Amniotic stem cell (primary cell): Measurements from ENCODE around the gene IFITM5.
"Not testable (repeated sequence)": the region's sequence is repeated elsewhere in the genome, so short reads cannot be mapped to it uniquely, and the experiment has no call there.

Experiments used
- DNase-seq: peaks from one replicate; lab custom pipeline; 2025; lab: John Stamatoyannopoulos, UW

The IFITM5 gene

DNA sequence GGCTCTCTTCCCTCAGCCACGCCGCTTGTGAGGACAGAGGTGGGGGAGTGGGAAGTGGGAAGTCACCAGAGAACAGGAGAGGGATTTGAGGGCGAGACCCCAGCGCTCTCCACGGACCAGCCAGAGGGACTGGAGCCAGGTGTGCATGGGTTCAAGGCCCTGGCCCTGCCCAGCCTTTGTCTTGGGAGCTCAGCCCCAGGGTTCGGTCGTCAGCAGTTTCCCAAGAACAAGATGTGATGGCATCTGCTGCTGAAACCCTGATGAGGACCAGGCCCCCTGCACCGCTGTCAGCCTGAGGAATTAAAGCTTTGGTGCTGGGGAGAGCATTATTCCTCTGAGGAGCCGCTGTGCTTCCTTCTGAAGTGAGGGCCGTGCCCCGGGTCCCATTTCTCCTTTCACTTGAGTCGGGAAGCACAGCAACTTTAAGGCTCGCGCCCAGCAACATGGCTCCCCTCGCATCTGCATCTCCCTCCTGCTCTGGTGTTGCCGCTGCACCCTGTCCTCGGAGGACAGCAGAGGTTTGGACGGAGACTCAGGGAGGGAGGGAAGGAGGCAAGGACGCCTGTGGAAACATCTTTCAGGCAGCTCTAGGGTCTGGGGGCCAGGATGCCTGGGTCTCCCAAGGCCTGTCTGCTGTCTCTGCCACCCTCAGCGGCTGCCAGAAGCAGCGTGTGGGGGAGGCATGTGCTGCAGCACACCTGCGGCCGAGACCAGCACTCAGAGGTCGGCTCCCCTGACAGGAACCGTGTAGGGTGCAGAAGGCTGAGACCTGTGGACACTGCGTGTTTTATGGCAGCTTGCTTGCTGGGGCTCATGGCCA is 3.8 kb downstream of the IFITM5 start:
- DNase-seq = no peak

DNA sequence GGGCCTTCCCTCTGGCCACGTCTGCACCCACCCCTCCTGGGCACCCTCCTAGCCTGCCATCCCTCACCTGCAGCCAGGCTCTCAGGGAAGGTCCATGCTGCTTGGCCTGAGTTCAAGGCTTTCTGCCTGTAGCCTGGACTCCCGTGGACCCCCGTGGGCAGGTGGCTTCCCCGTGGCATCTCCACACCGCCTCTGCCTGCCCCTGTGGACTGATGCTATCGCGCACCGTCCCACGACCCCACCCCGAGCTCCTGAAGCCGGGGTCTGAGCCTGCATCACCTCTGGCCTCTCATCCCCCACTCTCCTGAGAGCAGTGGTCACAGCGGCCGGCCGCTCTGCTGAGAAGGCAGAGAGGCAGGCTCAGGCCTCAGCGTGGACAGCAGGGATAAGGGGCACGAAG is 4.5 kb downstream of the IFITM5 start:
- DNase-seq = no peak

DNA sequence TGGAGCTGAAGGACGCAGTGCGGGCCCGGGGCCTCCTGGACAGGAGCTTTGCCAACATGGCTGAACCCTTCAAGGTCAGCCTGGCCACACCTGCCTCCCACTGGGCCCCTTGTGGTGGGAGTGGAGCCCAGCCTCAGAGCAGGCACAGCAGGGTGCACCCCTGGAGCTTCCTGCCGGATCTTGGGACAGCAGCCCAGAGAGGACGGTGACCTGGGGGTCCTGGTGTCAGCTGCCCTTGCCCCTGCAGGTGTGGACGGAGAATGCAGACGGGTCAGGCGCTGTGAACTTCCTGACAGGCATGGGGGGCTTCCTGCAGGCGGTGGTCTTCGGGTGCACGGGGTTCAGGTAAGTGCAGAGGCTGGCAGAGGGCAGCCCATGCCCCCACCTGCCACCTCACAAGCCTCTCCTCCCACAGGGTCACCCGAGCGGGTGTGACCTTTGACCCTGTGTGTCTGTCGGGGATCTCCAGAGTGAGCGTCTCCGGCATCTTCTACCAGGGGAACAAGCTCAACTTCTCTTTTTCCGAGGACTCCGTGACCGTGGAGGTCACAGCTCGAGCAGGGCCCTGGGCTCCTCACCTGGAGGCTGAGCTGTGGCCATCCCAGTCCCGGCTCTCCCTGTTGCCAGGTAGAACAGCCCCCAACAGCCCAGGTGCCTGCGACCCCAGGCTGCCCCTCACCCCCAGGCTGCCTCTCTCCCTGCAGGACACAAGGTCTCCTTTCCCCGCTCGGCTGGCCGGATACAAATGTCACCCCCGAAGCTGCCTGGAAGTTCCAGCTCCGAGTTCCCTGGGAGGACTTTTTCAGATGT is 5.3 kb downstream of the IFITM5 start:
- DNase-seq = no peak

DNA sequence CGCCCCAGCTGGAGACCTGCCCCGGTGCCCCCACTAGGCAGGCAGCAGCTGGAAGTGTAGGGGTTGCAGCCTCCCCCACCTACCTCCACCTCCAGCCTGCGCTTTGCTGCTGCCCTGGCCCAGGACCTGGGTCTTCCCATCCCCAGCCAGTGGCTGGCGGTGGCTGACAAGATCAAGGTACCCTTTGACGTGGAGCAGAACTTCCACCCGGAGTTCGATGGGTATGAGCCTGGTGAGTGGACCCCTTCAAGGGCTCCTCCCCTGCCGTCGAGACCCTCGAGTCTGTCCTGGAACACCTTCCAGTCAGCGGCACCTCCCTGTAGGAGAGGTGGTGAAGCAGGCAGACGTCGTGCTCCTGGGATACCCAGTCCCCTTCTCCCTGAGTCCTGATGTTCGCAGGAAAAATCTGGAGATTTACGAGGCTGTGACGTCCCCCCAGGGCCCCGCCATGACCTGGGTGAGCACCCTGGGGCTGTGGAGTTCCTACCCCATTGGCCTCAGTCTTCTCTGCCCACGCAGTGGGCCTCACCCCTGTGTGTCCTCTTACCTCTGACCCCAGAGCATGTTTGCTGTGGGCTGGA is 6.0 kb downstream of the IFITM5 start:
- no peak for DNase-seq

DNA sequence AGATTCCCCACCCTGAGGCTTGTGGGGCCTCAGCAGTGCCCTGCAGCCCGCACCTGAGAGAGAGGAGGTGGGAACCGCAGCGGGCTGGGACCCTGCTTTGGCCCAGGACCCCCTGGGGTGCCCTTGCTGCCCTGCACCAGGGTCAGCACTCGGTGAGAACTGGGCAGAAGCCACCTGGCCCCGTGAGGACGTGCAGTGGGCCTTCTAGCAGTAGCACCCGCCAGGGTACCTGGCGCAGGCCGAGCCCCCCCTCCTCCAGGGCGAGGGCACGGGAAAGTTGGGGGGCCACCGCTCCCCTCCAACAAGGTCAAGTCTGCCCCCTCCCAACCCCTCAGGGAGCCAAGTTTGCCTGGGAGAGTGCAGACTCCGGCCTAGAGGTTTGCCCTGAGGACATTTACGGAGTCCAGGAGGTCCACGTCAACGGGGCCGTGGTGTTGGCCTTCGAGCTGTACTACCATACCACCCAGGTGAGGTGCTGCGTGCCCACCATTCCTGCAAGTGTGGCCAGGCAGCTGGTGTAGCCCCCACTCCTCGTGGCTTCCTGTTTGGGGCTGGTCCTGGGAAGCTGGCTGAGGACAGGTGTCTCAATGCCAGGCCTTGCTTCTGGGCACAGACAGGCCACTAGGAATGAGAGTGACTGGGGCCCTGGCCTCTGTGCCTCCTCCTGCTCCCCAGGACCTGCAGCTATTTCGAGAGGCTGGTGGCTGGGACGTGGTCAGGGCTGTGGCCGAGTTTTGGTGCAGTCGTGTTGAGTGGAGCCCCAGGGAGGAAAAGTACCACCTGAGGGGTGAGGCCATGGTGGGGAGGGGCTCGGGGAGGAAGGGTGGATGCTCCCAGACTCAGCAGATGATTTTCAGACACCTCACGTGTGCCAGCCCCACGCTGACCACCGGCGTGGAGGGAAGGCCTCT is 6.9 kb downstream of the IFITM5 start:
- no peak for DNase-seq

DNA sequence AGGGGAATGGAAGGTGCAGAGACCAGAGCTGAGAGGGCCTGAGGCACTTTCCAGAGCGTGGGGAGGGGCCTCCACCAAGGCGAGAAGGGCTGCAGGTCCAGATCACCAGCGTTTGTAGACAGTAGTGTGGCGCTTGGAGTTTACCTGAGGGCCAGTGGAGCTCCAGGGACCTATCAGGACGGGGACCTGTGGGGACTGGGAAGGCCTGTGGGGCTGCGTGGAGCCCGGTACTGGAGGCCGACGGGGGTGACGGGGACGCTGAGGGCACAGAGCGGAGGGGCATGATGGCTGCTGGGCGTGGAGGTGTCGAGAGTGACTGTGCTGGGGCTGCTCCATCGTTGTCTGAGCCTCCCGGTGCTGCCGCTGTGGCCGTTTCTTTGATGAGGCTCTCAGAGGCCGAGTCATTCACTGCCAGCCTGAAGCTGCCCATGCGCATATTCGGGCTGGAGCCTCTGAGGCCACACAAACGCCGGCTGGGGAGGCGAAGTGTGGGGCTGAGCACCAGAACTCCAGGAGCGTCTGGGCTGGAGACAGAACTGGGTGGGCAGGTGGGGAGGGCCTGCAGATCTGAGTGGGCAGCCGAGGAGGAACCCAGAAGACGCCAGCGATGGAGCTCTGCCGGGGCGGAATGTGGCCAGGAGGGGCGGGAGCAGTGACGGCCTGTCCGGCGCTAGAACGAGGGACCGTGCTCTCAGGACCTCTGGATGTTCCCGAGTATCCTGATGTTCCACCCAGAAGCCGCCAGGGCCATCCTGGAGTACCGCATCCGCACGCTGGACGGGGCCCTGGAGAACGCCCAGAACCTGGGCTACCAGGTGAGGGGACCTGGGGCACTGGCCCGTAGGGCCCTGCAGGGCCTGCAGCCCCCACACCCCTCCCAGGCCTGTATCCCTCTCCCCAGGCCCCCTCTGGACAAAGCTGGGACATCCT is 7.8 kb downstream of the IFITM5 start:
- DNase-seq = no peak

DNA sequence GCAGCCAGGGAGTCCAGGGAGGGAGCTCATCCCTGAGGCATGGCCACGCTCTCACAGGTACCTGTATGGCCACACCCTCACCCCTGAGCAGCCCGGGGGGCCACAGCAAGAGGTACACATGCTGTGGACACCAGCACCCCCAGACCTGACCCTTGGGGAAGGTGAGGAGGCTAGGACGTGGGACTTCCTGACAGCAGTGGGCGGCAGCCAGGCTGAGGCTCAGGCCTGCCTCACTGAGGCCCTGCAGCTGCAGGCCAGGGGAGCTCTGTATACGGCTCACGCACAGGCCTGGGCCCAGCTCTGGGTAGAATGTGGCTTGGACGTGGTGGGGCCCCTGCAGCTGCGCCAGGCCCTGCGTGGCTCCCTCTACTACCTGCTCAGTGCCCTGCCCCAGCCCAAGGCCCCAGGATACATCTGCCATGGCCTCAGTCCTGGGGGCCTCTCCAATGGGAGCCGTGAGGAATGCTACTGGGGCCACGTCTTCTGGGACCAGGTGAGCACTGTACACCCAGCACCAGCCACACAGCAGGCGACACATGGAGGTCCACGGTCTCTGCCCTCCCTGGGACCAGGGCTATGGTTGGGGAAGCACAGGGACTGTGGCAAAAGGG is 8.6 kb downstream of the IFITM5 start:
- no peak for DNase-seq

DNA sequence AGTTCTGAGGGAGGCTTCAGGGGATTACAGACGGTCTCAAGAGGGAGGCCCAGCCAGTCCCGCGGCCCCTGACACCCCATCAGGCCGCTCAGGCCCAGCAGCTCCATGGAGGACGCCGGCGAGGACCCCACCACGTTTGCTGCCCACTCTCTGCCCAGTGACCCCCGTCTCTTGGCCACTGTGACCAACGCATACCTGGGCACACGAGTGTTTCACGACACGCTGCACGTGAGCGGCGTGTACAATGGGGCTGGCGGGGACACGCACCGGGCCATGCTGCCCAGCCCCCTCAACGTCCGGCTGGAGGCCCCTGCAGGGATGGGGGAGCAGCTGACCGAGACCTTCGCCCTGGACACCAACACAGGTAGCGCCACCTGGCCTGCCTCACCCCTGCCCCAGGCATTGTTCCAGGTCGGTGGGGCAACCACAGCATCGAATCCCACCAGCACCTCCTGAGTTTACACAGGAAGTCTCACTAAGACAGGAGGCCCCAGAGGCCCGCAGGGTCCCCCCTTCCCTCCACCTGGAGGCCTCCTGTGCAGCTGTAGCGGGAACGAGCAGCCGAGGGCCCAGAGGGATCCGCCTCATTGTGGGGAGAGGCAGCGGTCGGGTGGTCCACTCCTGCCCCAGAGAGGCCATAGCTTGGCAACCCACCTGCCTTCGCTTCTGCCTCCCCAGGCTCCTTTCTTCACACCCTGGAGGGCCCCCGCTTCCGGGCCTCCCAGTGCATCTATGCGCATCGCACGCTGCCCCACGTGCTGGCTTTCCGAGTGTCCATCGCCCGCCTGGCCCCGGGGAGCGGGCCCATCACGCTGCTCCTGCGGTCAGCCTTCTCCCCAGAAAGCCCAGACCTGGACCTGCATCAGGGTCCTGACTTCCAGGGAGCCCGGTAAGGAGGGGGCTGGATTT is 9.4 kb downstream of the IFITM5 start:
- DNase-seq = no peak

DNA sequence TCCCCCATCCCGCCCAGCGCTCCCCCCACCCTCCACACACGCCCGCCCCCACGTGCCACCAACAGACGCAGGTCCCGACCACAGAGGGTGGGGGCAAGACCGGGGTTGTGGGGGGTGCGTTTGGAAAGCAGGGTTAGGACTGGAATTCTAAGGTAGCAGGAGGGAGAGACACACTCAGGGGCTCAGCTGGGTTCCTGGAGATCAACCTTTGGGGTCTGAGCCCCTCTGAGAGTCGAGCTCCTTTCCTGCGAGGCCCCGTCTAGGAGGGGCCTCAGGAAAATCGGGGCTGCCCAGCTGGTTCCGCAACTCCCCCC is 10.0 kb downstream of the IFITM5 start:
- DNase-seq = no peak

DNA sequence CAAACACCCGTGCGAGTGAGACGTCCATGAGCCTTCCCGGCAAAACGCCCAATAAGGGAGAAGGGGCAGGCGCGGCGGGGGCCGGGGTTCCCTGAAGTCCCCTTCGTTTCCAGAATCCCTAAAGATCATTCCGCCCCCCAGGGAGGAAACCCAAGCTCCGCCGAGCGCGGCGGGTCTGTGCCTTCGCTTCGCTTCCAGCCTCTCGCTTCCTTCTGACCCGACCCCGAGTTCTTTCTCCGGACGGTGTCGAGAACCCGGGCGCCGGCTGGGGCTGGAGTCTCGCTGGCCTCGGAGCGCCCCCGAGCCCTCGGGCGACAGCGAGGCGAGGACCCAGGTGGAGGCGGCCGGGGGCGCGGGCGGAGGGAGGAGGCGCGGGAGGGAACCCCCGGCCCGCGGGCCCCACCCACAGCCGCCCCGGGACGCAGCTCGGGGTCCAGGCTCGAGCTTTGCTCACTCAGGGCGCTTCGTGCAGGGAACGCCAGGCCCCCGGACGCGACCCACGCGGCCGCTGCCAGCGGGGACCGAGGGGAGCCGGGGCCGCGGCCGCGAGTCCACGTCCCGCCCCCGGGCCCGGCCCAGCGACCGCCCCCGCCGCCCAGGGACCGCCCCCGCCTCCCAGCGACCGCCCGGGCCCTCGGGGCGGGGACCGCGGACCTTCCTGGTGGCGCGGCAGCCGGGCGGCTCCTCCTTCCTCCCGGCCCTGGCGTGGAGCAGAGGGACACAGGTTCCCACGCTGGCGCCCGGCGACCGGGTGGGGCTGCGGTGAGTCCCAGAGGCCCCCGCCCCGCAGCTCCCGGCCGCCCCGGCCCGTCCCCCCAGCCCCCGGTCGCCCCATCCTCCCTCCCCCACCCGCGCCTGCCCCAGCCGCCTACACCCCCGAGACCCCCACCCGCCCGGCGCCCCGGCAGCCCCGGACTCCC is 10.6 kb downstream of the IFITM5 start, which contains the start of gene PGGHG:
Gene PGGHG, plus strand, starts transcription at position 649 of the 920 bp plus-strand sequence. CDS start 691 bp downstream, outside the sequence.
- peak; percentile 12 for DNase-seq

DNA sequence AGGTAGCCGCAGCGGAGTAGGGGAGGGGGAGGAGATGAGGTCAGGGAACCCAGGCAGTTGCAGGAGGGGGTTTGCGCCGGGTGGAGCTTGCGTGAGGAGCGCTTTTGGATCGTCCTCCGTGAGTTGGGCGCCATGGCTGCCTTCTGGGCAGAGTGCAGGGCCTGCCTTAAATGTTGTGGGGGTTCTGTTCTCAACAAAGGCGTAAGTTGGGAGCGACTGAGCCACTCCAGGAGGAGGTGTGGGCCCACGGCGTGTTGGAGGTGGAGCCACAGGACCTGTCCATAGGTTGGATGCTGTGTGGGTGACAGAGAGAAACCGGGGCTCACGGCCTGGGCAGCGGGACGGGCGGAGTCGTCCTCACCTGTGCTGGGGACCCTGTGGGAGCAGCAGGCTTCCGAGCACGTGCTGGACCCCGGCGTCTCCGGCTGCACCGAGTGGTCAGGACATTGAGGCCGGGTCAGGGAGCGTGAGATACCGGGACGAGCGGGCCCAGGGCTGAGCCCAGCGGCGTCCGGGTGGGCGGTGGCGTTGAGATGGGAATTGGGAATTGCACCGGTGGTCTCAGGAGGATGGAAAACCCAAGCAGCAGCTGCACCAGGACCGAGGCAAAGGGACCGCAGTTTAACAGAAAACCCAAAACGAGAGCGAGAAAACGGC is 11.4 kb downstream of the IFITM5 start:
- no peak for DNase-seq

DNA sequence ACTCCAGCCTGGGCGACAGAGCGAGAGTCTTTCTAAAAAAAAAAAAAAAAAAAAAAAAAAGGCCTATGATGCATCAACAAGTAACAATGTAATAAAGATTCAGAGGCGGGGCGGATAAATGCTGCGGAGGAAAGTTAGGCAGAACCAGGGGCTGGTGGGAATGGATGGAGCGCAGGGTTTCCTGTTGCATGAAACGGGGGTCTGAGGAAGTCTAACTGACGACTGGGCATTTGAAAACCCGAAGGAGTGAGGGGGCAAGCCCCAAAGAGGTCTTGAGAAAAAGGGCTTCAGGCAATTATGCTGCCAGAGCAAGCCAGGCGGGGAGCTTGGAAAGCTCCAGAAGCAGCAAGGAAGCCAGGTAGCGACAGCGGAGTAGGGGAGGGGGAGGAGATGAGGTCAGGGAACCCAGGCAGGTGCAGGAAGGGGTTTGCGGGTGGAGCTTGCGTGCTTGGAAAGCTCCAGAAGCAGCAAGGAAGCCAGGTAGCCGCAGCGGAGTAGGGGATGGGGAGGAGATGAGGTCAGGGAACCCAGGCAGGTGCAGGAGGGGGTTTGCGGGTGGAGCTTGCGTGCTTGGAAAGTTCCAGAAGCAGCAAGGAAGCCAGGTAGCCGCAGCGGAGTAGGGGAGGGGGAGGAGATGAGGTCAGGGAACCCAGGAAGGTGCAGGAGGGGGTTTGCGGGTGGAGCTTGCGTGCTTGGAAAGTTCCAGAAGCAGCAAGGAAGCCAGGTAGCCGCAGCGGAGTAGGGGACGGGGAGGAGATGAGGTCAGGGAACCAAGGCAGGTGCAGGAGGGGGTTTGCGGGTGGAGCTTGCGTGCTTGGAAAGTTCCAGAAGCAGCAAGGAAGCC is 12.1 kb downstream of the IFITM5 start:
- not testable (repeated sequence) for DNase-seq

DNA sequence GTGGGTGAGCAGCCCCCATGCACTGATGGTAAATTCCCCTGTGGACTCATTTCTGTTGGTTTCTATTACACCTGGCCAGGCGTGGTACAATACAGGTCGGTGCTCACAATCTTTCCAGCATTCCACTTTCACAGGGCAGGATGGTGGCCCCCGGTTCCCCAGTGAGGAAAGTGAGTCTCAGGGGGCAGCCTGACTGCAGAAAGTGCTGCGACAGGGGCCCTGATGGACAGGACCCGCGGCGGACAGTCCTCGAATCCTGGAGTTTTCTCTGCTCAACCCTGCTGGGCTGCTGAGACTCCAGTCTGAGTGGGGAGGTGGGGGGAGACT is 13.5 kb downstream of the IFITM5 start:
- DNase-seq = no peak

DNA sequence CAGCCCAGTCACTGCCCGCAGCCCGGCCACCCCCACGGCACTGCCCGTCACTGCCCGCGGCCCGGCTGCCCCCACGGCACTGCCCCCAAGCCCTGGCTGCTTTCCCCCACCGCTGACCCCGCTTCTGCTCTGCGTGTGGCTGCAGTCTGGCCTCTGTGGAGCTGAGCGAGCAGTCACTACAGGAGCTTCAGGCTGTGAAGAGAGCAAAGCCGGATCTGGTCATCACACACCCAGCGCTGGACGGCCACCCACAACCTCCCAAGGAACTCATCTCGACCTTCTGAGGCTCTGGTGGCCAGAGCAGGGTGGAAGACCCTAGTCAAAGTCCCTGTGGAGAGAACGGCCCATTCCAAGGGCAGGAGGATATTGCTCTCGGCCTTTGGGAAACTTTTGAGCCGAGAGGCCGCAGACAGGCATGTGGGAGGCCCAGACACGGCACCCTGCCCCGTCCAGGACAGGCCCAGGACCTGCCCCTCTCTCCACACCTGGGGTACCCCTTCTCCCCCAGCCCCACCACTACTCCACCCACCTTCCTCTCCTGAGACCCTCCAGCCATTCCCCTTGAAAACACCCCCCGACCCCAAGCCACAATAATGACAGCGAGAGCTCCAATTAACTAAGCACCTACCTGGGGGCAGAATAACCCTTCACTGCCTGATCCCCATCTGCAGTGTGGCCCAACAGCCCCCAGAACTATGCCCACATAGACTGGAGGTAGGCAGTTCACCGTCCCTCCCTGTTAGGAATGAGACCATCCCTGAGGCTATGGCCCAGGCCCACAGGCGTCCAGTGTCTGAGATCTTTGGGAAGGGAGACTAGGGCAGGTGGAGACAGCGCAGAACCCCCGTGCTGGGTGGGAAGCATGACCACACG is 14.1 kb downstream of the IFITM5 start:
- DNase-seq = no peak

DNA sequence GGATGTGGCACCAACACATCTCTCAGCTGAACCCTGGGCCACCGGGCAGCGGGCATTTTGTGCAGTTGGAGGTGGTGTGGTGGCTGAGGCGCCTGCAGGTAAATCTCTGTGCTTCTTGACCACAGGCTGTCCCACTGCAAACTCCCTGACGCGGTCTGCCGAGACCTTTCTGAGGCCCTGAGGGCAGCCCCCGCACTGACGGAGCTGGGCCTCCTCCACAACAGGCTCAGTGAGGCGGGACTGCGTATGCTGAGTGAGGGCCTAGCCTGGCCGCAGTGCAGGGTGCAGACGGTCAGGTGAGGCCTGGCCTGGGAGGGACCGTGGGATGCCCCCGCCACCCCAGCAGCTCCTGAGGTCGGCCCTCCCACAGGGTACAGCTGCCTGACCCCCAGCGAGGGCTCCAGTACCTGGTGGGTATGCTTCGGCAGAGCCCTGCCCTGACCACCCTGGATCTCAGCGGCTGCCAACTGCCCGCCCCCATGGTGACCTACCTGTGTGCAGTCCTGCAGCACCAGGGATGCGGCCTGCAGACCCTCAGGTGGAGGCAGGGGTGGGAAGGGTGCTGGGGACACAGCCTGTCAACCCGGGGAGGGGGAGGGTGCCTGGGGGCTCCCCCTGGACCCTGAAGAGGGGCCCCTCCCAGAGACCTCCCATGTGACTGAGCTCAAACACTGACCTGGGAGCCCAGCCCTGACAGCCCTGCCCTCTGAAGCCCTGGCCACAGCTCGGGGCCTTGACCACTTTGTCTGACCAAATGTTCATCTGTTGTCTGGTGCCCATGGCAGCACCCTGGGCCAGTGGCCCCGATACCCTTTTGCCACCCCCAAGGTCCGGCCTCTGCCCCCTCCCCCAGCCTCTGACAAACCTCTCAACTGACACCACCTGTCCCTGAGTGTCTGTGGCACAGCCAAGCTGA is 15.0 kb downstream of the IFITM5 start:
- no peak for DNase-seq
